Endothelial cell of umbilical vein (primary cell): Measurements from ENCODE around the gene CPSF3. TPM values are rescaled to one million over a fixed set of nuclear protein-coding genes. Genes with fewer than 3 reads are reported as not detected.
"Not testable (repeated sequence)": the region's sequence is repeated elsewhere in the genome, so short reads cannot be mapped to it uniquely, and the experiment has no call there.

ENCODE experiments used
- BruUV-seq: library from RNA; stranded (reverse); fragments of 400-500 nt; replicated peaks from 2 replicates; lab custom pipeline; 2021; lab: Mats Ljungman, UMichigan
- CTCF ChIA-PET: fragments of 300-600, 350-600 bp; sonication (Branson Sonifier 250); formaldehyde crosslinking; loops from one replicate; lab custom pipeline; 2021; ENCODE audit warnings: antibody characterized with exemption, inconsistent platforms; lab: Charles Lee
- POLR2A ChIA-PET: fragments of 300-600, 350-600 bp; sonication (Branson Sonifier 250); formaldehyde crosslinking; loops from one replicate; lab custom pipeline; 2021; ENCODE audit warnings: antibody characterized with exemption, inconsistent platforms; lab: Charles Lee
- DNase-seq: peaks from one replicate; pipeline ENCODE4 v3.0.0-alpha.2; 2011; ENCODE audit warnings: low read depth, low spot score
- FAIRE-seq: peaks from 2 replicates; lab custom pipeline; 2011; peaks lifted over from hg19 to GRCh38; lab: Jason Lieb, UNC
- H2AFZ ChIP-seq: 2 replicates; pipeline ENCODE4 v1.6.0; 2012; ENCODE audit warnings: low read depth, low read length, control low read depth, inconsistent platforms
- H3K27ac ChIP-seq: 2 replicates; pipeline ENCODE4 v1.5.1; 2011; ENCODE audit warnings: low read depth, mild to moderate bottlenecking, control low read depth, low read length, moderate library complexity; ENCODE audit not compliant: insufficient read depth
- H3K27me3 ChIP-seq, 2 experiments: 2 replicates each; pipeline versions ENCODE4 v1.6.0 to v1.6.1; 2011; ENCODE audit warnings: low read length in 2 of 2, mixed read lengths in 1 of 2; ENCODE audit not compliant: control insufficient read depth in 2 of 2, insufficient read depth in 2 of 2
- H3K36me3 ChIP-seq, 2 experiments: 2 replicates in 1 of 2; 3 replicates in 1 of 2; pipeline ENCODE4 v1.5.1; 2011; ENCODE audit warnings: low read length in 2 of 2, mild to moderate bottlenecking in 1 of 2, moderate library complexity in 1 of 2; ENCODE audit not compliant: control insufficient read depth in 2 of 2, insufficient read depth in 2 of 2; ENCODE audit errors: extremely low read depth in 1 of 2
- H3K4me1 ChIP-seq: 3 replicates; pipeline ENCODE4 v1.5.1; 2011; ENCODE audit warnings: mild to moderate bottlenecking, low read length; ENCODE audit not compliant: control insufficient read depth, insufficient read depth; ENCODE audit errors: extremely low read depth
- H3K4me2 ChIP-seq: 2 replicates; pipeline ENCODE4 v1.6.1; 2011; ENCODE audit warnings: low read length, control low read depth, mixed read lengths; ENCODE audit not compliant: insufficient read depth
- H3K4me3 ChIP-seq, 3 experiments: fragments of 200-600 bp in 1 of 3; sonication (generic), shearing (Covaris generic) in 1 of 3; replicated peaks in 1 of 3; 2 replicates each; pipeline ENCODE4 v1.5.1; 2011 to 2016; ENCODE audit warnings: control low read depth in 3 of 3, low read length in 3 of 3, mild to moderate bottlenecking in 2 of 3, inconsistent platforms in 1 of 3, low read depth in 1 of 3, moderate library complexity in 1 of 3; ENCODE audit not compliant: insufficient read depth in 1 of 3
- H3K79me2 ChIP-seq: 2 replicates; pipeline ENCODE4 v1.6.0; 2012; ENCODE audit warnings: low read length, inconsistent platforms; ENCODE audit not compliant: control insufficient read depth, insufficient read depth
- H3K9ac ChIP-seq: replicated peaks from 2 replicates; pipeline ENCODE3; 2011; ENCODE audit warnings: low read length, control low read depth; ENCODE audit not compliant: insufficient read depth; ENCODE audit errors: extremely low read depth
- H3K9me1 ChIP-seq: replicated peaks from 3 replicates; pipeline ENCODE4 v1.6.0; 2011; ENCODE audit warnings: mild to moderate bottlenecking, low read length; ENCODE audit not compliant: control insufficient read depth, insufficient read depth; ENCODE audit errors: extremely low read depth
- H3K9me3 ChIP-seq: replicated peaks from 2 replicates; pipeline ENCODE4 v1.5.1; 2012; ENCODE audit warnings: low read length, inconsistent platforms; ENCODE audit not compliant: control insufficient read depth, insufficient read depth
- H4K20me1 ChIP-seq: replicated peaks from 2 replicates; pipeline ENCODE3; 2011; ENCODE audit warnings: mild to moderate bottlenecking, low read length; ENCODE audit not compliant: control insufficient read depth, insufficient read depth; ENCODE audit errors: extremely low read depth
- CTCF ChIP-seq, 2 donors: IDR thresholded peaks; 1 replicate in 1 of 2; 2 replicates in 1 of 2; pipeline ENCODE4 v1.5.1; 2011; ENCODE audit warnings: low read length in 2 of 2, mild to moderate bottlenecking in 2 of 2, moderate library complexity in 2 of 2, control low read depth in 1 of 2, inconsistent platforms in 1 of 2, low read depth in 1 of 2; ENCODE audit not compliant: insufficient read depth in 1 of 2; ENCODE audit errors: extremely low read depth in 1 of 2
- FOS ChIP-seq: IDR thresholded peaks from 2 replicates; pipeline ENCODE4 v1.6.1; 2011; ENCODE audit warnings: mild to moderate bottlenecking, low read length, moderate library complexity, borderline replicate concordance; ENCODE audit not compliant: insufficient read depth
- JUN ChIP-seq: IDR thresholded peaks from 2 replicates; pipeline ENCODE4 v1.6.1; 2011; ENCODE audit warnings: borderline replicate concordance, low read depth; ENCODE audit not compliant: insufficient read length, insufficient read depth
- MAX ChIP-seq: IDR thresholded peaks from 2 replicates; pipeline ENCODE4 v1.6.1; 2011; ENCODE audit not compliant: insufficient read depth, insufficient read length
- MYC ChIP-seq: IDR thresholded peaks from one replicate; pipeline ENCODE4 v1.6.1; 2011; ENCODE audit warnings: mild to moderate bottlenecking, low read depth, low read length
- POLR2A ChIP-seq: IDR thresholded peaks from 2 replicates; pipeline ENCODE4 v1.6.1; 2012; ENCODE audit warnings: low read depth, mild to moderate bottlenecking, control low read depth, low read length
- POLR2AphosphoS5 ChIP-seq: IDR thresholded peaks from 2 replicates; pipeline ENCODE4 v1.6.1; 2012; ENCODE audit warnings: low read depth, mild to moderate bottlenecking, control low read depth, low read length, moderate library complexity; ENCODE audit not compliant: insufficient read depth
- dilution Hi-C: fragments of 300-500 bp; cut with MboI; formaldehyde crosslinking; loops from one replicate; pipeline ENCODE4 v1.15.0; 2019; ENCODE audit warnings: low sequenced_read_pairs; ENCODE audit not compliant: extremely low pct_ligation_motif_present
- intact Hi-C: fragments of 100-400 bp; cut with micrococcal nuclease; formaldehyde crosslinking; loops from one replicate; pipeline ENCODE4 v1.10.0; 2022
- polyA plus RNA-seq, 4 experiments: library from polyadenylated mRNA; depleted of rRNA in 3 of 4; stranded (reverse) in 3 of 4; unstranded in 1 of 4; fragments of >200 nt; gene quantifications; 2 replicates each; pipeline versions ENCODE4 v1.2.1 to v1.2.3, GENCODE V29; 2011 to 2012; ENCODE audit warnings: missing spikeins in 1 of 4
- total RNA-seq: library from RNA; stranded (reverse); gene quantifications from 2 replicates; pipeline ENCODE4 v1.2.3, GENCODE V29; 2021

CPSF3 gene
- total and polyA plus RNA-seq, 2 donors (not counting 3 experiments of a cell fraction or from before 2014, with no cell fraction given), result 13.7 to 35.6 TPM

DNA sequence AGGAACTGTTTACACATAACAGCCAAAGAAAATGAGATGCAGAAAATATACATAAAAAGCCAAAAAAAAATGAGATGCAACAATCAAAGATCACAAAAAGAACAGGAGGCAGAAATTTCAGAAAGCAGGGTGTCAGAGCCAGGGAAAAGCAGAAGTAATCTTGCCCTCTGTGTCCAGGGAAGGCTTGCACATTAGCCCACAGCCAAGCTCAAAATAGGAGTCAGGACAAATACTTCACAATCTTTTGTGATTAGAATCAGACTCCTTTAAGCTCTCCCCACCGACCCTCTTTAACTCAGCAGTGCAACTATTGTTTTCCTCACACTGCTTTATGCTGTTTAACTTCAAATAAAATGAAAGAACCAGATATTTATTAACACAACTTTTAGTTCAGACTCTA is 85.5 kb downstream of the CPSF3 start:
- POLR2A ChIA-PET, result no interaction called here
- no peak overlapping the region for H2AFZ ChIP-seq
- no peak overlapping the region for H3K9ac ChIP-seq

DNA sequence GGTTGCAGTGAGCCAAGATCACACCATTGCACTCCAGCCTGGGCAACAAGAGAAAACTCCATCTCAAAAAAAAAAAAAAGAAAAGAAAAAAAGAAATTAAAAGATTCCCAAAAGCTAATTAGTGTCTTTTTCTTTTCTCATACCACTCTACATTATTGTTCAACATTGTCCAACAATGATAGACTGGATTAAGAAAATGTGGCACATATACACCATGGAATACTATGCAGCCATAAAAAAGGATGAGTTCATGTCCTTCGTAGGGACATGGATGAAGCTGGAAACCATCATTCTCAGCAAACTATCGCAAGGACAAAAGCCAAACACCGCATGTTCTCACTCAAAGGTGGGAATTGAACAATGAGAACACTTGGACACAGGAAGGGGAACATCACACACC is 90.5 kb downstream of the CPSF3 start:
- FAIRE-seq, BruUV-seq, dilution Hi-C loops: not testable (repeated sequence)

More for the DNA sequence above, 85.5 kb downstream of the CPSF3 start:
- no peak overlapping the region for H3K4me2 ChIP-seq
- DNase-seq, result no peak
- no peaks in the 10 kb centered on the region for H3K9me3 ChIP-seq
- H3K36me3 ChIP-seq, result peaks cover 9 to 15% of the 10 kb centered on the region in 2 experiments
- no TSS peak for BruUV-seq
- dilution Hi-C loops (no loop called here), intact Hi-C loops (loop anchor here (5.0 kb wide), 1 partner anchor 43 kb away; no protein-coding TSS in a partner anchor)
- no peaks in the 10 kb centered on the region for H3K9me1 ChIP-seq
- no peaks in the 10 kb centered on the region for H3K27me3 ChIP-seq
- FAIRE-seq, result no peak
- no peaks in the 10 kb centered on the region for H3K79me2 ChIP-seq
- H3K4me3 ChIP-seq, result no peak overlapping the region
- H4K20me1 ChIP-seq, result no peaks in the 10 kb centered on the region
- TF ChIP-seq POLR2AphosphoS5 (no peak), JUN (no peak), FOS (no peak), MAX (no peak), MYC (no peak), POLR2A (no peak), CTCF (IDR thresholded peaks at IDR 0.05; ENCODE audit: extremely low read depth in 1 of 2, insufficient read depth in 1 of 2, low read depth in 1 of 2, low read length in 2 of 2) (no peak)
- CTCF ChIA-PET, result interaction anchor here (0.8 to 1.4 kb wide), 3 partner anchors 14 to 25 kb away, joined by 3 to 4 read pairs (median 3); no protein-coding TSS in a partner anchor
- H3K27ac ChIP-seq, result no peak overlapping the region
- no peaks in the 10 kb centered on the region for H3K4me1 ChIP-seq

More for the DNA sequence above, 90.5 kb downstream of the CPSF3 start:
- H3K36me3 ChIP-seq, result peaks cover 10 to 12% of the 10 kb centered on the region in 2 experiments
- H3K27ac ChIP-seq, H4K20me1 ChIP-seq, H3K4me2 ChIP-seq, H3K4me3 ChIP-seq, H3K4me1 ChIP-seq, H2AFZ ChIP-seq, H3K9me3 ChIP-seq, intact Hi-C loops, POLR2A ChIA-PET, H3K9ac ChIP-seq, H3K79me2 ChIP-seq, DNase-seq, H3K9me1 ChIP-seq, CTCF ChIA-PET, H3K27me3 ChIP-seq: not testable (repeated sequence)
